Stomach (tissue), 9 donors: ENCODE data around the gene TOR1AIP1. TPM values are rescaled to one million over a fixed set of nuclear protein-coding genes. Genes with fewer than 3 reads are reported as not detected.

Source experiments
- DNase-seq, 2 donors: peaks; one replicate each; pipeline versions ENCODE4 v3.0.0 to v3.0.0-alpha.2; 2013 to 2019
- H3K27ac ChIP-seq, 5 donors: fragments of 200-600 bp in 4 of 5; sonication (generic) in 4 of 5; one replicate each; pipeline ENCODE4 v1.5.1; 2013 to 2019; ENCODE audit warnings: mild to moderate bottlenecking in 1 of 5, moderate library complexity in 1 of 5
- H3K27me3 ChIP-seq, 3 donors: fragments of 200-600 bp; sonication (generic); one replicate each; pipeline ENCODE4 v1.5.1; 2017 to 2019; ENCODE audit warnings: mixed run types in 1 of 3
- H3K36me3 ChIP-seq, 4 donors: fragments of 200-600 bp; sonication (generic); 1 replicate in 3 of 4; 2 replicates in 1 of 4; pipeline ENCODE4 v1.5.1; 2016 to 2019
- H3K4me1 ChIP-seq, 4 donors: fragments of 200-600 bp; sonication (generic); one replicate each; pipeline ENCODE4 v1.5.1; 2016 to 2019
- H3K4me3 ChIP-seq, 4 donors: fragments of 200-600 bp; sonication (generic) in 3 of 4; one replicate each; pipeline ENCODE4 v1.5.1; 2016 to 2019; ENCODE audit warnings: mild to moderate bottlenecking in 1 of 4
- H3K9me3 ChIP-seq, 4 donors: fragments of 200-600 bp; sonication (generic); one replicate each; pipeline ENCODE4 v1.5.1; 2016 to 2019
- CTCF ChIP-seq, 7 experiments: fragments of 450-650 bp in 4 of 7; fragments of 200-600 bp in 3 of 7; sonication (generic) in 3 of 7; IDR thresholded peaks; one replicate each; pipeline ENCODE4 v1.5.1; 2016 to 2019; ENCODE audit warnings: antibody characterized with exemption in 7 of 7, control low read depth in 2 of 7, mild to moderate bottlenecking in 1 of 7
- EP300 ChIP-seq: sonication (generic); formaldehyde crosslinking; IDR thresholded peaks from one replicate; pipeline ENCODE4 v1.6.1; 2017; ENCODE audit warnings: antibody characterized with exemption
- POLR2A ChIP-seq, 4 donors: fragments of 450-650 bp; IDR thresholded peaks; one replicate each; pipeline ENCODE4 v1.6.1; 2016; ENCODE audit warnings: antibody characterized with exemption in 4 of 4, control low read depth in 2 of 4, mild to moderate bottlenecking in 1 of 4, moderate library complexity in 1 of 4
- POLR2AphosphoS5 ChIP-seq, 3 donors: sonication (generic); formaldehyde crosslinking; IDR thresholded peaks; one replicate each; pipeline ENCODE4 v1.6.1; 2016; ENCODE audit warnings: antibody characterized with exemption in 3 of 3
- WGBS, 5 donors: extraction: QIAGEN DNeasy Blood & Tissue Kit in 3 of 5; methylation state at CpG; one replicate each; pipeline versions ENCODE4 v1.1.5 to v1.1.7; 2013 to 2018; 5-methylcytosine and 5-hydroxymethylcytosine counted together
- intact Hi-C: fragments of 100-400 bp; cut with DNase I; formaldehyde crosslinking; loops from one replicate; pipeline ENCODE4 v1.15.1; 2023; ENCODE audit warnings: low total_unique reads
- polyA plus RNA-seq, 3 donors: library from polyadenylated mRNA; stranded (reverse); fragments of 200-250 nt; gene quantifications; one replicate each; pipeline ENCODE4 v1.2.3, GENCODE V29; 2013
- total RNA-seq, 5 donors: library from RNA; depleted of rRNA; stranded (reverse); fragments of >200 nt; gene quantifications; one replicate each; pipeline versions ENCODE4 v1.1.0 to v1.2.3, GENCODE V29; 2014 to 2016
- donor health status: healthy with polysubstance abuse.
- donor health status: Bipolar disorder and iron deficiency.
- donor health status: healthy.

Gene TOR1AIP1
- total and polyA plus RNA-seq, 8 donors, result 9.0 to 129 (median 31.2) TPM

GRCh38 chr1:179871940-179872339 lies 10.1 kb upstream of the TOR1AIP1 start:
- Histone ChIP-seq H3K36me3 (peaks cover 10 to 48% (median 40%) of the 10 kb centered on the region in 4 donors), H3K27ac (peak overlapping the region in 1 of 5 donors; percentile 1), H3K4me3 (no peak overlapping the region), H3K4me1 (peaks cover 34 to 82% (median 58%) of the 10 kb centered on the region in 4 donors), H3K27me3 (no peaks in the 10 kb centered on the region), H3K9me3 (no peaks in the 10 kb centered on the region)
- TF ChIP-seq POLR2AphosphoS5 (IDR thresholded peaks at IDR 0.05), result no peak
- TF ChIP-seq POLR2A (IDR thresholded peaks at IDR 0.05), result no peak
- TF ChIP-seq EP300, result no peak
- TF ChIP-seq CTCF (IDR thresholded peaks at IDR 0.05), result no peak
- intact Hi-C loops, result no loop called here
- DNase-seq, result no peak
- 47 to 96% (median 57%) methylated on average over 1 of the region's 1 CpG for WGBS, 5 donors

DNA sequence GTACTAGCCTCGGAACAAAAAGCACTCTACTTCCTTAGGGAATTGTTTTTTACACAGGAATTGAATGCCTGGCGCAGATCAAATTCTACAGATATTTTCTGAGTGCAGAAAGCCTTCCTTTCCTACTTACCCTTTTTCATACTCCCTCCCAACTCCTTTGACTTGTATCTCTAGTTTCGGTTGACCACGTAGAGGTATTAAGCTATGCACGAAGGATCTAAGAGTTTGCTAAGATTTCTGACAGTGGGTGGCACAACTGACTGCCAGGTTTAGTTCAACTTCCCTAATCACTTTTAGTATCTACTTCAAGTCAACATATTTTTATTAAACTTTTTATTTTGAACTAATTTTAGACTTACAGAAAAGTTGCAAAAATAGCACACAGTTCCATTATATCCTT lies 9.5 kb upstream of the TOR1AIP1 start:
- Histone ChIP-seq H3K27ac (peak overlapping the region in 2 of 5 donors; percentile 1 to 9), H3K9me3 (no peaks in the 10 kb centered on the region), H3K4me1 (peaks cover 34 to 80% (median 58%) of the 10 kb centered on the region in 4 donors), H3K27me3 (no peaks in the 10 kb centered on the region), H3K36me3 (peaks cover 10 to 43% (median 35%) of the 10 kb centered on the region in 4 donors), H3K4me3 (no peak overlapping the region)
- WGBS, 5 donors, result 78 to 91% (median 89%) methylated on average over 5 of the region's 5 CpGs
- DNase-seq, result no peak
- TF ChIP-seq POLR2A (IDR thresholded peaks at IDR 0.05) (no peak), CTCF (IDR thresholded peaks at IDR 0.05) (no peak), POLR2AphosphoS5 (IDR thresholded peaks at IDR 0.05) (no peak), EP300 (no peak)
- intact Hi-C loops, result no loop called here

DNA sequence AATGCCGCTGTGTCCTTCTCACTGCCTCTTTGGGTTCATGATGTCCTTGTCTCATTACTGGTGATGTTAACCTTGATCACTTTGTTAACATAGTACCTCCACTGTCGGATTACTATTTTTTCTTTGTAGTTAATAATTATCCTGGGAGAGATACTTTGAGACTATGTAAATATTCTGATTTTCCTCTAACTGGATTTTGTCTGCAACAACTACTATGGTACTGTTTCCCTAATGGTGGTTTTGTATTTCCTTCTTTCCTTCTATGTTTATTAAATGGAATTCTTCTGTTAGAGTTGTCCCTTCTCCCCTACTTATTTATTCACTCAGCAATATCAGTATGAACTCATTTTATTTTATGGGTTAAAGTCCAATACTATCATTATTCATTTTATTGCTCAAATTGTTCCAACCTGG lies 8.6 kb upstream of the TOR1AIP1 start:
- no peak for TF ChIP-seq POLR2AphosphoS5 (IDR thresholded peaks at IDR 0.05)
- no peak for TF ChIP-seq POLR2A (IDR thresholded peaks at IDR 0.05)
- TF ChIP-seq CTCF (IDR thresholded peaks at IDR 0.05), result no peak
- no peak for TF ChIP-seq EP300
- DNase-seq, result no peak
- WGBS, 5 donors, result 53 to 74% (median 62%) methylated on average over 2 of the region's 2 CpGs
- intact Hi-C loops, result no loop called here
- H3K27ac ChIP-seq, result peak overlapping the region in 1 of 5 donors; percentile 9
- H3K27me3 ChIP-seq, result no peaks in the 10 kb centered on the region
- no peak overlapping the region for H3K4me3 ChIP-seq
- H3K4me1 ChIP-seq, result peaks cover 38 to 81% (median 58%) of the 10 kb centered on the region in 4 donors
- H3K36me3 ChIP-seq, result peaks cover 10 to 35% (median 26%) of the 10 kb centered on the region in 4 donors
- H3K9me3 ChIP-seq, result no peaks in the 10 kb centered on the region

- H3K27me3 ChIP-seq, result no peaks in the 10 kb centered on the region
- intact Hi-C loops, result no loop called here
- H3K9me3 ChIP-seq, result no peaks in the 10 kb centered on the region
- TF ChIP-seq CTCF (IDR thresholded peaks at IDR 0.05) (no peak), POLR2AphosphoS5 (IDR thresholded peaks at IDR 0.05) (no peak), EP300 (no peak), POLR2A (IDR thresholded peaks at IDR 0.05) (no peak)
- peak overlapping the region in 4 of 5 donors; percentile 72 to 85 (median 82) for H3K27ac ChIP-seq
- H3K4me1 ChIP-seq, result peaks cover 41 to 82% (median 60%) of the 10 kb centered on the region in 4 donors
- DNase-seq, result no peak
- 78 to 88% (median 82%) methylated on average over 4 of the region's 4 CpGs for WGBS, 5 donors
- peak overlapping the region; percentile 64 to 85 (median 72) for H3K4me3 ChIP-seq
- H3K36me3 ChIP-seq, result peaks cover 5 to 15% (median 13%) of the 10 kb centered on the region in 4 donors
Observed at GRCh38 chr1:179875596-179876299, 6.3 kb upstream of the TOR1AIP1 start.
